Lung (tissue), 12 donors: Measurements from ENCODE around the gene SAG. TPM values are rescaled to one million over a fixed set of nuclear protein-coding genes. Genes with fewer than 3 reads are reported as not detected.

Experiments
- ATAC-seq: fragments of 200-7000 bp; cut with Tn5 transposase; one replicate; pipeline ENCODE4 v1.9.1; 2020; ENCODE audit warnings: moderate number of reproducible peaks; ENCODE audit not compliant: insufficient read depth, low FRiP score
- DNase-seq, 3 donors: peaks; one replicate each; pipeline ENCODE4 v3.0.0-alpha.2; 2013 to 2017
- H3K27ac ChIP-seq, 2 donors: one replicate each; pipeline ENCODE4 v1.5.1; 2013; ENCODE audit warnings: mild to moderate bottlenecking in 2 of 2, moderate library complexity in 2 of 2, control low read depth in 1 of 2, inconsistent platforms in 1 of 2, low read depth in 1 of 2, low read length in 1 of 2
- H3K27me3 ChIP-seq, 3 donors: one replicate each; pipeline ENCODE4 v1.5.1; 2013; ENCODE audit warnings: low read length in 2 of 3; ENCODE audit not compliant: control insufficient read depth in 3 of 3, insufficient read depth in 3 of 3
- H3K36me3 ChIP-seq, 4 donors: one replicate each; pipeline ENCODE4 v1.5.1; 2013; ENCODE audit warnings: low read length in 4 of 4, mild to moderate bottlenecking in 1 of 4, moderate library complexity in 1 of 4; ENCODE audit not compliant: control insufficient read depth in 4 of 4, insufficient read depth in 4 of 4
- H3K4me1 ChIP-seq, 5 donors: one replicate each; pipeline ENCODE4 v1.5.1; 2013; ENCODE audit warnings: low read length in 5 of 5, mild to moderate bottlenecking in 2 of 5, moderate library complexity in 1 of 5; ENCODE audit not compliant: control insufficient read depth in 5 of 5, insufficient read depth in 5 of 5
- H3K4me3 ChIP-seq: one replicate; pipeline ENCODE4 v1.5.1; 2013; ENCODE audit warnings: mild to moderate bottlenecking, control low read depth, moderate library complexity
- H3K9ac ChIP-seq, 2 donors: one replicate each; pipeline ENCODE4 v1.5.1; 2013; ENCODE audit warnings: low read length in 2 of 2, control low read depth in 1 of 2; ENCODE audit not compliant: insufficient read depth in 1 of 2
- H3K9me3 ChIP-seq, 4 donors: one replicate each; pipeline ENCODE4 v1.5.1; 2013; ENCODE audit warnings: low read length in 3 of 4, mild to moderate bottlenecking in 1 of 4, moderate library complexity in 1 of 4; ENCODE audit not compliant: control insufficient read depth in 4 of 4, insufficient read depth in 3 of 4
- CTCF ChIP-seq: IDR thresholded peaks from 2 replicates; pipeline ENCODE4 v1.5.1; 2012; ENCODE audit warnings: mild to moderate bottlenecking; ENCODE audit errors: control extremely low read depth, extremely low read depth
- WGBS, 2 donors: extraction: QIAGEN DNeasy Blood & Tissue Kit; methylation state at CpG; one replicate each; pipeline ENCODE4 v1.1.7; 2013; 5-methylcytosine and 5-hydroxymethylcytosine counted together
- polyA plus RNA-seq, 2 donors: library from polyadenylated mRNA; stranded (reverse); fragments of 200-250 nt; gene quantifications; one replicate each; pipeline ENCODE4 v1.2.1, GENCODE V29; 2013
- total RNA-seq, 2 donors: library from RNA; depleted of rRNA in 1 of 2; stranded (reverse); fragments of >200 nt in 1 of 2; gene quantifications; one replicate each; pipeline ENCODE4 v1.2.1, GENCODE V29; 2014 to 2021
- donor health status: control.
- donor health status: control.
- donor health status: Bipolar disorder and iron deficiency.
- donor health status: healthy.
- donor health status: DM: yes; HTN: yes; CAD: no.

Gene SAG
- total and polyA plus RNA-seq, 4 donors, result 0.03 to 0.46 (median 0.22) TPM; not detected in 1

- H3K9ac ChIP-seq, result no peak overlapping the region
- ATAC-seq (no peak), DNase-seq (no peak)
- no peaks in the 10 kb centered on the region for H3K4me1 ChIP-seq
- H3K27ac ChIP-seq, result no peak overlapping the region
- H3K27me3 ChIP-seq, result no peaks in the 10 kb centered on the region
- no peaks in the 10 kb centered on the region for H3K36me3 ChIP-seq
- no peaks in the 10 kb centered on the region for H3K9me3 ChIP-seq
- 54 to 74% methylated on average over 7 of the region's 7 CpGs for WGBS, 2 donors
- no peak for TF ChIP-seq CTCF
- H3K4me3 ChIP-seq, result no peak overlapping the region
Measured at GRCh38 chr2:233317196-233317943, 9.8 kb downstream of the SAG start.

- no peaks in the 10 kb centered on the region for H3K4me1 ChIP-seq
- no peak overlapping the region for H3K4me3 ChIP-seq
- DNase-seq (no peak), ATAC-seq (no peak)
- WGBS, 2 donors, result 76 to 83% methylated on average over 5 of the region's 5 CpGs
- H3K9ac ChIP-seq, result no peak overlapping the region
- TF ChIP-seq CTCF, result no peak
- no peaks in the 10 kb centered on the region for H3K9me3 ChIP-seq
- H3K27ac ChIP-seq, result no peak overlapping the region
- H3K36me3 ChIP-seq, result no peaks in the 10 kb centered on the region
- no peaks in the 10 kb centered on the region for H3K27me3 ChIP-seq
Measured at GRCh38 chr2:233319256-233319655, 11.6 kb downstream of the SAG start.

- no peak for ATAC-seq
- WGBS, 2 donors, result 95 to 96% methylated on average over 17 of the region's 17 CpGs
- H3K9ac ChIP-seq, result no peak overlapping the region
- no peaks in the 10 kb centered on the region for H3K27me3 ChIP-seq
- no peak overlapping the region for H3K4me3 ChIP-seq
- H3K9me3 ChIP-seq, result no peaks in the 10 kb centered on the region
- no peaks in the 10 kb centered on the region for H3K36me3 ChIP-seq
- TF ChIP-seq CTCF, result no peak
- DNase-seq, result no peak
- no peak overlapping the region for H3K27ac ChIP-seq
- H3K4me1 ChIP-seq, result peaks cover 0 to 2% (median 0%) of the 10 kb centered on the region in 5 donors
Measured at GRCh38 chr2:233320470-233320869, 12.9 kb downstream of the SAG start.
